K562 (cell line): ENCODE data around the gene ZNF169. TPM values are rescaled to one million over a fixed set of nuclear protein-coding genes. Genes with fewer than 3 reads are reported as not detected.

Experiments
- ATF1 ChIP-seq, 2 experiments: fragments of 450-650 bp in 1 of 2; IDR thresholded peaks; 2 replicates each; pipeline ENCODE4 v1.6.1; 2016; ENCODE audit warnings: missing compliant biosample characterization in 1 of 2, missing genetic modification characterization in 1 of 2
- DPF2 ChIP-seq: fragments of 450-650 bp; IDR thresholded peaks from 2 replicates; pipeline ENCODE4 v1.6.1; 2016
- FOXA3 ChIP-seq, 2 experiments: fragments of 450-650 bp in 1 of 2; sonication (generic) in 1 of 2; formaldehyde crosslinking; IDR thresholded peaks in 1 of 2; conservative IDR thresholded peaks in 1 of 2; 2 replicates each; pipeline versions ENCODE4 v1.4.0 to v1.8.0; 2020 to 2022; ENCODE audit warnings: mild to moderate bottlenecking in 2 of 2, missing genetic modification reagents in 1 of 2
- HCFC1 ChIP-seq: IDR thresholded peaks from 2 replicates; pipeline ENCODE4 v1.6.1; 2012; ENCODE audit warnings: low read depth, low read length, improper control_type of control experiment
- NCOA6 ChIP-seq: fragments of 450-650 bp; IDR thresholded peaks from 2 replicates; pipeline ENCODE4 v1.6.1; 2017; ENCODE audit warnings: mild to moderate bottlenecking
- NEUROD1 ChIP-seq: fragments of 150-350 bp; IDR thresholded peaks from 2 replicates; pipeline ENCODE4 v1.6.1; 2014; ENCODE audit warnings: borderline replicate concordance, low read length, low read depth; ENCODE audit not compliant: partially characterized antibody
- POLR2G ChIP-seq: fragments of 200-400 bp; formaldehyde crosslinking; IDR thresholded peaks from 2 replicates; pipeline ENCODE4 v1.6.1; 2017; ENCODE audit warnings: low read depth, mild to moderate bottlenecking, antibody characterized with exemption, low read length, moderate library complexity
- SLC30A9 ChIP-seq: fragments of 250-450 bp; sonication (Bioruptor Pico); IDR thresholded peaks from 2 replicates; pipeline ENCODE4 v1.8.0; 2022; ENCODE audit warnings: mild to moderate bottlenecking, moderate library complexity
- SMARCA4 ChIP-seq: fragments of 450-650 bp; IDR thresholded peaks from 2 replicates; pipeline ENCODE4 v1.6.1; 2016
- STAT5B ChIP-seq: fragments of 250-450 bp; sonication (Bioruptor Pico); IDR thresholded peaks from 2 replicates; pipeline ENCODE4 v1.8.0; 2021; ENCODE audit warnings: mild to moderate bottlenecking, inconsistent platforms
- polyA plus RNA-seq, 8 experiments: library from polyadenylated mRNA; depleted of rRNA in 4 of 8; stranded (reverse) in 5 of 8; unstranded in 3 of 8; fragments of >200 nt; fragmentation: Nextera tagmentation in 2 of 8; fragmentation: Illumina TruSeq in 1 of 8; extraction: Ambion mirVana in 2 of 8; extraction: Trizol in 1 of 8; gene quantifications; 2 replicates each; pipeline versions ENCODE4 v1.2.1 to v1.2.3, GENCODE V29; 2011 to 2014; ENCODE audit warnings: inconsistent platforms in 1 of 8, missing spikeins in 1 of 8
- total RNA-seq, 7 experiments: library from RNA; depleted of rRNA in 6 of 7; stranded (reverse); fragments of >200 nt in 6 of 7; fragmentation: Illumina TruSeq in 2 of 7; extraction: Trizol in 2 of 7; gene quantifications; 2 replicates each; pipeline versions ENCODE4 v1.2.1 to v1.2.3, GENCODE V29; 2011 to 2021; ENCODE audit warnings: low replicate concordance in 1 of 7
- TF ChIP-seq, protein P1 (sequence below): fragments of 450-650 bp; IDR thresholded peaks from 2 replicates; pipeline ENCODE4 v1.6.1; 2016; ENCODE audit warnings: low read depth
- TF ChIP-seq, protein P2 (sequence below): fragments of 250-450 bp; sonication (Bioruptor Pico); IDR thresholded peaks from 2 replicates; pipeline ENCODE4 v1.5.1; 2021; ENCODE audit warnings: mild to moderate bottlenecking
- TF ChIP-seq, protein P3 (sequence below): fragments of 250-450 bp; sonication (Bioruptor Pico); IDR thresholded peaks from 2 replicates; pipeline ENCODE4 v1.4.0; 2020; ENCODE audit warnings: borderline replicate concordance
- TF ChIP-seq, protein P4 (sequence below): fragments of 250-450 bp; sonication (Bioruptor Pico); IDR thresholded peaks from 2 replicates; pipeline ENCODE4 v1.6.1; 2021; ENCODE audit warnings: mild to moderate bottlenecking

Gene ZNF169
- total and polyA plus RNA-seq, 9 of the 15 experiments (the other 6 are each of a cell fraction or from before 2014, with no cell fraction given), result 2.0 to 16.2 (median 5.6) TPM

DNA sequence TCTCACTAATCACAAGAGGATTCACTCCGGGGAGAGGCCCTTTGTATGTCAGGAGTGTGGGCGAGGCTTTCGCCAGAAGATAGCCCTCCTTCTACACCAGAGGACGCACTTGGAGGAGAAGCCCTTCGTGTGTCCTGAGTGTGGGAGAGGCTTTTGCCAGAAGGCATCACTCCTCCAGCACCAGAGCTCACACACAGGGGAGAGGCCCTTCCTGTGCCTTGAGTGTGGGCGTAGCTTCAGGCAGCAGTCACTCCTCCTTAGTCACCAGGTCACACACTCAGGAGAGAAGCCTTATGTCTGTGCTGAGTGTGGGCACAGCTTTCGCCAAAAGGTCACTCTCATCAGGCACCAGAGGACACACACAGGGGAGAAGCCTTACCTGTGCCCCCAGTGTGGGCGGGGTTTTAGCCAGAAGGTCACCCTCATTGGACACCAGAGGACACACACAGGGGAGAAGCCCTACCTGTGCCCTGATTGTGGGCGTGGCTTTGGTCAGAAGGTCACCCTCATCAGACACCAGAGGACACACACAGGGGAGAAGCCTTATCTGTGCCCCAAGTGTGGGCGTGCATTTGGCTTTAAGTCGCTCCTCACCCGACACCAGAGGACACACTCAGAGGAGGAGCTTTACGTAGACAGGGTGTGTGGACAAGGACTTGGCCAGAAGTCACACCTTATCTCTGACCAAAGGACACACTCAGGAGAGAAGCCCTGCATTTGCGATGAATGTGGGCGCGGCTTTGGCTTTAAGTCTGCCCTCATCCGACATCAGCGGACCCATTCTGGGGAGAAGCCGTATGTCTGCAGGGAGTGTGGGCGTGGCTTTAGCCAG is 41.6 kb downstream of the ZNF169 start (continued):
- TF ChIP-seq, protein P1, sequence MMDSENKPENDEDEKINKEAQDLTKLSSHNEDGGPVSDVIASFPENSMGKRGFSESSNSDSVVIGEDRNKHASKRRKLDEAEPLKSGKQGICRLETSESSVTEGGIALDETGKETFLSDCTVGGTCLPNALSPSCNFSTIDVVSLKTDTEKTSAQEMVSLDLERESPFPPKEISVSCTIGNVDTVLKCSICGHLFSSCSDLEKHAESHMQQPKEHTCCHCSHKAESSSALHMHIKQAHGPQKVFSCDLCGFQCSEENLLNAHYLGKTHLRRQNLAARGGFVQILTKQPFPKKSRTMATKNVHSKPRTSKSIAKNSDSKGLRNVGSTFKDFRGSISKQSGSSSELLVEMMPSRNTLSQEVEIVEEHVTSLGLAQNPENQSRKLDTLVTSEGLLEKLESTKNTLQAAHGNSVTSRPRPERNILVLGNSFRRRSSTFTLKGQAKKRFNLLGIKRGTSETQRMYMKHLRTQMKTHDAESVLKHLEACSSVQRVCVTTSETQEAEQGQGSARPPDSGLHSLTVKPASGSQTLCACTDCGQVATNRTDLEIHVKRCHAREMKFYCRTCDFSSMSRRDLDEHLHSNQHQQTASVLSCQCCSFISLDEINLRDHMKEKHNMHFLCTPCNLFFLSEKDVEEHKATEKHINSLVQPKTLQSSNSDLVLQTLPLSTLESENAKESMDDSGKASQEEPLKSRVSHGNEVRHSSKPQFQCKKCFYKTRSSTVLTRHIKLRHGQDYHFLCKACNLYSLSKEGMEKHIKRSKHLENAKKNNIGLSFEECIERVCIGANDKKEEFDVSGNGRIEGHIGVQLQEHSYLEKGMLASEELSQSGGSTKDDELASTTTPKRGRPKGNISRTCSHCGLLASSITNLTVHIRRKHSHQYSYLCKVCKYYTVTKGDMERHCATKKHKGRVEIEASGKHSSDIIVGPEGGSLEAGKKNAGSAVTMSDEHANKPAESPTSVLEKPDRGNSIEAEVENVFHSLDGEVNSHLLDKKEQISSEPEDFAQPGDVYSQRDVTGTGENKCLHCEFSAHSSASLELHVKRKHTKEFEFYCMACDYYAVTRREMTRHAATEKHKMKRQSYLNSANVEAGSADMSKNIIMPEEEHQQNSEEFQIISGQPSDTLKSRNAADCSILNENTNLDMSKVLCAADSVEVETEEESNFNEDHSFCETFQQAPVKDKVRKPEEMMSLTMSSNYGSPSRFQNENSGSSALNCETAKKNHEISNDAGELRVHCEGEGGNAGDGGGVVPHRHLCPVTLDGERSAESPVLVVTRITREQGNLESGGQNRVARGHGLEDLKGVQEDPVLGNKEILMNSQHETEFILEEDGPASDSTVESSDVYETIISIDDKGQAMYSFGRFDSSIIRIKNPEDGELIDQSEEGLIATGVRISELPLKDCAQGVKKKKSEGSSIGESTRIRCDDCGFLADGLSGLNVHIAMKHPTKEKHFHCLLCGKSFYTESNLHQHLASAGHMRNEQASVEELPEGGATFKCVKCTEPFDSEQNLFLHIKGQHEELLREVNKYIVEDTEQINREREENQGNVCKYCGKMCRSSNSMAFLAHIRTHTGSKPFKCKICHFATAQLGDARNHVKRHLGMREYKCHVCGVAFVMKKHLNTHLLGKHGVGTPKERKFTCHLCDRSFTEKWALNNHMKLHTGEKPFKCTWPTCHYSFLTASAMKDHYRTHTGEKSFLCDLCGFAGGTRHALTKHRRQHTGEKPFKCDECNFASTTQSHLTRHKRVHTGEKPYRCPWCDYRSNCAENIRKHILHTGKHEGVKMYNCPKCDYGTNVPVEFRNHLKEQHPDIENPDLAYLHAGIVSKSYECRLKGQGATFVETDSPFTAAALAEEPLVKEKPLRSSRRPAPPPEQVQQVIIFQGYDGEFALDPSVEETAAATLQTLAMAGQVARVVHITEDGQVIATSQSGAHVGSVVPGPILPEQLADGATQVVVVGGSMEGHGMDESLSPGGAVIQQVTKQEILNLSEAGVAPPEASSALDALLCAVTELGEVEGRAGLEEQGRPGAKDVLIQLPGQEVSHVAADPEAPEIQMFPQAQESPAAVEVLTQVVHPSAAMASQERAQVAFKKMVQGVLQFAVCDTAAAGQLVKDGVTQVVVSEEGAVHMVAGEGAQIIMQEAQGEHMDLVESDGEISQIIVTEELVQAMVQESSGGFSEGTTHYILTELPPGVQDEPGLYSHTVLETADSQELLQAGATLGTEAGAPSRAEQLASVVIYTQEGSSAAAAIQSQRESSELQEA, result no peak
- TF ChIP-seq SLC30A9 (CRISPR knock-in tag) (no peak), NCOA6 (no peak), DPF2 (peak; percentile 55), HCFC1 (no peak), NEUROD1 (peak; percentile 5), SMARCA4 (0 out of 2 replicates have a peak, but pooled peaks have one; percentile 41), ATF1 (CRISPR knock-in tag; IDR thresholded peaks at IDR 0.05) (no peak), ATF1 (tag; IDR thresholded peaks at IDR 0.05) (peak; percentile 81), STAT5B (CRISPR knock-in tag) (no peak), FOXA3 (CRISPR knock-in tag; conservative IDR thresholded peaks at IDR 0.05 in 1 of 2, IDR thresholded peaks at IDR 0.05 in 1 of 2) (no peak), POLR2G (0 out of 2 replicates have a peak, but pooled peaks have one; percentile 17)
- TF ChIP-seq, protein P2, sequence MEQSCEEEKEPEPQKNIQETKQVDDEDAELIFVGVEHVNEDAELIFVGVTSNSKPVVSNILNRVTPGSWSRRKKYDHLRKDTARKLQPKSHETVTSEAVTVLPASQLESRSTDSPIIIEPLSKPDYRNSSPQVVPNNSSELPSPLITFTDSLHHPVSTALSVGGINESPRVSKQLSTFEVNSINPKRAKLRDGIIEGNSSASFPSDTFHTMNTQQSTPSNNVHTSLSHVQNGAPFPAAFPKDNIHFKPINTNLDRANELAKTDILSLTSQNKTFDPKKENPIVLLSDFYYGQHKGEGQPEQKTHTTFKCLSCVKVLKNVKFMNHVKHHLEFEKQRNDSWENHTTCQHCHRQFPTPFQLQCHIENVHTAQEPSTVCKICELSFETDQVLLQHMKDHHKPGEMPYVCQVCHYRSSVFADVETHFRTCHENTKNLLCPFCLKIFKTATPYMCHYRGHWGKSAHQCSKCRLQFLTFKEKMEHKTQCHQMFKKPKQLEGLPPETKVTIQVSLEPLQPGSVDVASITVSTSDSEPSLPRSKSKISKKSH, result no peak
- TF ChIP-seq, protein P3, sequence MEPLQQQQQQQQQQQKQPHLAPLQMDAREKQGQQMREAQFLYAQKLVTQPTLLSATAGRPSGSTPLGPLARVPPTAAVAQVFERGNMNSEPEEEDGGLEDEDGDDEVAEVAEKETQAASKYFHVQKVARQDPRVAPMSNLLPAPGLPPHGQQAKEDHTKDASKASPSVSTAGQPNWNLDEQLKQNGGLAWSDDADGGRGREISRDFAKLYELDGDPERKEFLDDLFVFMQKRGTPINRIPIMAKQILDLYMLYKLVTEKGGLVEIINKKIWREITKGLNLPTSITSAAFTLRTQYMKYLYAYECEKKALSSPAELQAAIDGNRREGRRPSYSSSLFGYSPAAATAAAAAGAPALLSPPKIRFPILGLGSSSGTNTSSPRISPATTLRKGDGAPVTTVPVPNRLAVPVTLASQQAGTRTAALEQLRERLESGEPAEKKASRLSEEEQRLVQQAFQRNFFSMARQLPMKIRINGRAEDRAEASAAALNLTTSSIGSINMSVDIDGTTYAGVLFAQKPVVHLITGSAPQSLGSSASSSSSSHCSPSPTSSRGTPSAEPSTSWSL (CRISPR knock-in tag), result no peak
- TF ChIP-seq, protein P4, sequence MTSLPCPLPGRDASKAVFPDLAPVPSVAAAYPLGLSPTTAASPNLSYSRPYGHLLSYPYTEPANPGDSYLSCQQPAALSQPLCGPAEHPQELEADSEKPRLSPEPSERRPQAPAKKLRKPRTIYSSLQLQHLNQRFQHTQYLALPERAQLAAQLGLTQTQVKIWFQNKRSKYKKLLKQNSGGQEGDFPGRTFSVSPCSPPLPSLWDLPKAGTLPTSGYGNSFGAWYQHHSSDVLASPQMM (CRISPR knock-in tag), result no peak
